HG03039 (cell line): ENCODE results near the gene PTPRE.

Source experiments
- ATAC-seq: cut with Tn5 transposase; IDR thresholded peaks from one replicate; pipeline ENCODE4 v1.9.1; 2021; ENCODE audit warnings: mild to moderate bottlenecking, moderate library complexity; ENCODE audit not compliant: unreplicated experiment

PTPRE gene

GRCh38 chr10:127882391-127882790 lies 24.5 kb upstream of the PTPRE start:
- ATAC-seq, result no peak

GRCh38 chr10:127882801-127883459 lies 24.0 kb upstream of the PTPRE start:
- ATAC-seq, result no peak

GRCh38 chr10:127883516-127883915 lies 23.4 kb upstream of the PTPRE start:
- no peak for ATAC-seq

- ATAC-seq, result no peak
Observed at GRCh38 chr10:127884501-127884900, 22.4 kb upstream of the PTPRE start.

GRCh38 chr10:127886371-127887051 lies 20.4 kb upstream of the PTPRE start:
- ATAC-seq, result no peak

GRCh38 chr10:127887541-127888415 lies 19.1 kb upstream of the PTPRE start:
- no peak for ATAC-seq

GRCh38 chr10:127888521-127889312 lies 18.2 kb upstream of the PTPRE start:
- no peak for ATAC-seq

GRCh38 chr10:127889605-127890195 lies 17.2 kb upstream of the PTPRE start:
- ATAC-seq, result no peak

- ATAC-seq, result no peak
Observed at GRCh38 chr10:127890216-127890615, 16.7 kb upstream of the PTPRE start.

GRCh38 chr10:127890832-127891334 lies 16.0 kb upstream of the PTPRE start:
- no peak for ATAC-seq

GRCh38 chr10:127892743-127893142 lies 14.2 kb upstream of the PTPRE start, which contains the start of gene CLRN3:
TSS of gene CLRN3 (minus strand) at chr10:127892941. CDS start at chr10:127892784, 157 bp downstream.
- no peak for ATAC-seq

GRCh38 chr10:127894146-127894545 lies 12.8 kb upstream of the PTPRE start:
- ATAC-seq, result no peak

GRCh38 chr10:127896590-127896989 lies 10.3 kb upstream of the PTPRE start:
- ATAC-seq, result no peak

GRCh38 chr10:127897177-127897576 lies 9.7 kb upstream of the PTPRE start:
- ATAC-seq, result no peak

- ATAC-seq, result no peak
Observed at GRCh38 chr10:127899766-127900387, 7.0 kb upstream of the PTPRE start.

- ATAC-seq, result no peak
Observed at GRCh38 chr10:127903789-127904188, 3.1 kb upstream of the PTPRE start.

GRCh38 chr10:127904311-127905000 lies 2.4 kb upstream of the PTPRE start:
- no peak for ATAC-seq

- no peak for ATAC-seq
Observed at GRCh38 chr10:127905001-127905847, 1.7 kb upstream of the PTPRE start.
